SK-N-SH treated with all-trans-retinoic acid at 6 μM for 48 hours (cell line): ENCODE measurements around the gene LGALS7.

Experiments
- ATAC-seq: fragments of 200-7000 bp; cut with Tn5 transposase; 3 replicates; pipeline ENCODE4 v1.9.1; 2020; ENCODE audit warnings: mild to moderate bottlenecking, moderate library complexity
- ARNTL ChIP-seq: fragments of 450-650 bp; formaldehyde crosslinking; IDR thresholded peaks from 2 replicates; pipeline ENCODE4 v1.5.0; 2020; ENCODE audit warnings: low read depth, mild to moderate bottlenecking, moderate library complexity, borderline replicate concordance
- BACH2 ChIP-seq: fragments of 250-450 bp; sonication (Bioruptor Pico); IDR thresholded peaks from 2 replicates; pipeline ENCODE4 v1.9.0; 2021; ENCODE audit warnings: mild to moderate bottlenecking, borderline replicate concordance
- CSDC2 ChIP-seq: fragments of 250-450 bp; sonication (Bioruptor Pico); IDR thresholded peaks from 2 replicates; pipeline ENCODE4 v1.5.0; 2020; ENCODE audit warnings: mild to moderate bottlenecking, moderate library complexity
- CSRNP3 ChIP-seq: fragments of 250-450 bp; sonication (Bioruptor Pico); IDR thresholded peaks from 2 replicates; pipeline ENCODE4 v1.5.1; 2021; ENCODE audit warnings: mild to moderate bottlenecking, moderate library complexity
- ESRRG ChIP-seq: fragments of 250-450 bp; sonication (Bioruptor Pico); IDR thresholded peaks from 2 replicates; pipeline ENCODE4 v1.6.1; 2021; ENCODE audit warnings: mild to moderate bottlenecking
- GLIS3 ChIP-seq: fragments of 250-450 bp; sonication (Bioruptor Pico); IDR thresholded peaks from 2 replicates; pipeline ENCODE4 v1.5.0; 2020; ENCODE audit warnings: mild to moderate bottlenecking, moderate library complexity
- ISL1 ChIP-seq: fragments of 250-450 bp; sonication (Bioruptor Pico); IDR thresholded peaks from 2 replicates; pipeline ENCODE4 v2.1.2; 2022; ENCODE audit warnings: mild to moderate bottlenecking, moderate library complexity
- OSR1 ChIP-seq: fragments of 250-450 bp; sonication (Bioruptor Pico); IDR thresholded peaks from 2 replicates; pipeline ENCODE4 v1.8.0; 2022; ENCODE audit warnings: moderate library complexity, mild to moderate bottlenecking, inconsistent platforms
- PATZ1 ChIP-seq: fragments of 250-450 bp; sonication (Bioruptor Pico); IDR thresholded peaks from 2 replicates; pipeline ENCODE4 v1.8.0; 2020; ENCODE audit warnings: mild to moderate bottlenecking, moderate library complexity, borderline replicate concordance
- POU6F1 ChIP-seq: fragments of 250-450 bp; sonication (Bioruptor Pico); IDR thresholded peaks from 2 replicates; pipeline ENCODE4 v1.8.0; 2021; ENCODE audit warnings: low read depth, mild to moderate bottlenecking, moderate library complexity, borderline replicate concordance
- PPARA ChIP-seq: fragments of 250-450 bp; sonication (Bioruptor Pico); IDR thresholded peaks from 2 replicates; pipeline ENCODE4 v1.5.0; 2020; ENCODE audit warnings: mild to moderate bottlenecking, borderline replicate concordance
- RARB ChIP-seq: fragments of 250-450 bp; sonication (Bioruptor Pico); IDR thresholded peaks from 2 replicates; pipeline ENCODE4 v1.8.0; 2021; ENCODE audit warnings: mild to moderate bottlenecking, moderate library complexity
- SNAI2 ChIP-seq: fragments of 250-450 bp; sonication (Bioruptor Pico); IDR thresholded peaks from 2 replicates; pipeline ENCODE4 v1.5.0; 2020; ENCODE audit warnings: mild to moderate bottlenecking, moderate library complexity
- TCF4 ChIP-seq: fragments of 250-450 bp; sonication (Bioruptor Pico); IDR thresholded peaks from 2 replicates; pipeline ENCODE4 v1.8.0; 2021; ENCODE audit warnings: mild to moderate bottlenecking, moderate library complexity, borderline replicate concordance
- TOX ChIP-seq: fragments of 250-450 bp; sonication (Bioruptor Pico); IDR thresholded peaks from 2 replicates; pipeline ENCODE4 v1.8.0; 2021; ENCODE audit warnings: mild to moderate bottlenecking, moderate library complexity, borderline replicate concordance
- TSHZ2 ChIP-seq: fragments of 250-450 bp; sonication (Bioruptor Pico); IDR thresholded peaks from 2 replicates; pipeline ENCODE4 v1.5.0; 2020; ENCODE audit warnings: mild to moderate bottlenecking, moderate library complexity
- ZC3H10 ChIP-seq: fragments of 250-450 bp; sonication (Bioruptor Pico); IDR thresholded peaks from 2 replicates; pipeline ENCODE4 v1.5.1; 2021; ENCODE audit warnings: mild to moderate bottlenecking, moderate library complexity
- ZFP3 ChIP-seq: fragments of 250-450 bp; sonication (Bioruptor Pico); IDR thresholded peaks from 2 replicates; pipeline ENCODE4 v1.5.0; 2020; ENCODE audit warnings: mild to moderate bottlenecking, moderate library complexity
- ZNF565 ChIP-seq: fragments of 450-650 bp; formaldehyde crosslinking; conservative IDR thresholded peaks from 2 replicates; pipeline ENCODE4 v1.5.0; 2020; ENCODE audit warnings: low read depth, mild to moderate bottlenecking, moderate library complexity
- ZNF8 ChIP-seq: fragments of 450-650 bp; formaldehyde crosslinking; IDR thresholded peaks from 2 replicates; pipeline ENCODE4 v1.5.0; 2020; ENCODE audit warnings: mild to moderate bottlenecking, moderate library complexity

The LGALS7 gene

GRCh38 chr19:38739440-38740256 is 33.7 kb downstream of the LGALS7 start:
- TF ChIP-seq ZNF565 (no peak), PATZ1 (no peak), SNAI2 (no peak), ARNTL (CRISPR knock-in tag) (no peak), BACH2 (no peak), RARB (CRISPR knock-in tag) (no peak), CSDC2 (CRISPR knock-in tag) (no peak)
- TF ChIP-seq, all 23 proteins: peak for 0
- ATAC-seq: no peak

- TF ChIP-seq ZC3H10 (CRISPR knock-in tag) (no peak), BACH2 (no peak), TSHZ2 (CRISPR knock-in tag) (no peak), POU6F1 (CRISPR knock-in tag) (no peak), ESRRG (CRISPR knock-in tag) (no peak), CSRNP3 (CRISPR knock-in tag) (no peak), PPARA (CRISPR knock-in tag) (no peak), TCF4 (CRISPR knock-in tag) (no peak), ZNF8 (CRISPR knock-in tag) (no peak), OSR1 (CRISPR knock-in tag) (no peak), TOX (CRISPR knock-in tag) (no peak), GLIS3 (CRISPR knock-in tag) (no peak), ZFP3 (CRISPR knock-in tag) (no peak), ZNF565 (no peak), ISL1 (CRISPR knock-in tag) (no peak), ARNTL (CRISPR knock-in tag) (no peak)
- no peak for ATAC-seq
These were observed 35.2 kb downstream of the LGALS7 start for GRCh38 chr19:38737921-38738737.

- ATAC-seq: no peak
- TF ChIP-seq CSDC2 (CRISPR knock-in tag) (no peak), TCF4 (CRISPR knock-in tag) (no peak), ZNF565 (no peak)
These were observed 35.9 kb downstream of the LGALS7 start for GRCh38 chr19:38737281-38737865.
